Right atrium auricular region (tissue), 2 donors: ENCODE data around the gene DIP2B. TPM values are rescaled to one million over a fixed set of nuclear protein-coding genes. Genes with fewer than 3 reads are reported as not detected.
"Not testable (repeated sequence)": the region's sequence is repeated elsewhere in the genome, so short reads cannot be mapped to it uniquely, and the experiment has no call there.

Experiments
- DNase-seq: peaks from one replicate; pipeline ENCODE4 v3.0.0-alpha.2; 2019; ENCODE audit warnings: low spot score
- H3K27ac ChIP-seq, 2 donors: fragments of 200-600 bp; sonication (generic); 1 replicate in 1 of 2; 2 replicates in 1 of 2; pipeline ENCODE4 v1.5.1; 2016 to 2019
- H3K27me3 ChIP-seq, 2 donors: fragments of 200-600 bp; sonication (generic); one replicate each; pipeline versions ENCODE4 v1.5.1 to v1.6.0; 2017 to 2019
- H3K36me3 ChIP-seq: fragments of 200-600 bp; sonication (generic); one replicate; pipeline ENCODE4 v1.5.1; 2016
- H3K4me1 ChIP-seq, 2 donors: fragments of 200-600 bp; sonication (generic); one replicate each; pipeline versions ENCODE4 v1.5.1 to v1.6.0; 2017 to 2019
- H3K4me3 ChIP-seq, 2 donors: fragments of 200-600 bp; sonication (generic); 1 replicate in 1 of 2; 2 replicates in 1 of 2; pipeline ENCODE4 v1.5.1; 2017 to 2019; ENCODE audit warnings: mild to moderate bottlenecking in 1 of 2, moderate library complexity in 1 of 2
- H3K9me3 ChIP-seq, 2 donors: fragments of 200-600 bp; sonication (generic); one replicate each; pipeline ENCODE4 v1.5.1; 2019
- total RNA-seq, 2 donors: library from RNA; depleted of rRNA; stranded (reverse); fragments of >200 nt; gene quantifications; one replicate each; pipeline ENCODE4 v1.1.0, GENCODE V29; 2016
- TF ChIP-seq, protein P1 (sequence below), 2 donors: fragments of 200-600 bp; sonication (generic); IDR thresholded peaks; one replicate each; pipeline ENCODE4 v1.5.1; 2019; ENCODE audit warnings: antibody characterized with exemption in 2 of 2

The DIP2B gene
- total RNA-seq, 2 donors from 2014 or later = 11.6 to 15.2 TPM

- Histone ChIP-seq H3K27me3 (no peaks in the 10 kb centered on the region), H3K36me3 (no peaks in the 10 kb centered on the region), H3K9me3 (no peaks in the 10 kb centered on the region), H3K4me3 (no peak overlapping the region), H3K27ac (no peak overlapping the region), H3K4me1 (no peaks in the 10 kb centered on the region)
- TF ChIP-seq, protein P1, sequence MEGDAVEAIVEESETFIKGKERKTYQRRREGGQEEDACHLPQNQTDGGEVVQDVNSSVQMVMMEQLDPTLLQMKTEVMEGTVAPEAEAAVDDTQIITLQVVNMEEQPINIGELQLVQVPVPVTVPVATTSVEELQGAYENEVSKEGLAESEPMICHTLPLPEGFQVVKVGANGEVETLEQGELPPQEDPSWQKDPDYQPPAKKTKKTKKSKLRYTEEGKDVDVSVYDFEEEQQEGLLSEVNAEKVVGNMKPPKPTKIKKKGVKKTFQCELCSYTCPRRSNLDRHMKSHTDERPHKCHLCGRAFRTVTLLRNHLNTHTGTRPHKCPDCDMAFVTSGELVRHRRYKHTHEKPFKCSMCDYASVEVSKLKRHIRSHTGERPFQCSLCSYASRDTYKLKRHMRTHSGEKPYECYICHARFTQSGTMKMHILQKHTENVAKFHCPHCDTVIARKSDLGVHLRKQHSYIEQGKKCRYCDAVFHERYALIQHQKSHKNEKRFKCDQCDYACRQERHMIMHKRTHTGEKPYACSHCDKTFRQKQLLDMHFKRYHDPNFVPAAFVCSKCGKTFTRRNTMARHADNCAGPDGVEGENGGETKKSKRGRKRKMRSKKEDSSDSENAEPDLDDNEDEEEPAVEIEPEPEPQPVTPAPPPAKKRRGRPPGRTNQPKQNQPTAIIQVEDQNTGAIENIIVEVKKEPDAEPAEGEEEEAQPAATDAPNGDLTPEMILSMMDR (IDR thresholded peaks at IDR 0.05) = no peak
- DNase-seq = no peak
Observed at GRCh38 chr12:50482571-50482970, 22.2 kb upstream of the DIP2B start.

- no peaks in the 10 kb centered on the region for H3K9me3 ChIP-seq
- no peak overlapping the region for H3K4me3 ChIP-seq
- no peak overlapping the region for H3K27ac ChIP-seq
- TF ChIP-seq, protein P1 (IDR thresholded peaks at IDR 0.05) = no peak
- H3K4me1 ChIP-seq = no peaks in the 10 kb centered on the region
- no peak for DNase-seq
- no peaks in the 10 kb centered on the region for H3K27me3 ChIP-seq
- H3K36me3 ChIP-seq = no peaks in the 10 kb centered on the region
Observed at GRCh38 chr12:50483488-50483887, 21.3 kb upstream of the DIP2B start.

DNA sequence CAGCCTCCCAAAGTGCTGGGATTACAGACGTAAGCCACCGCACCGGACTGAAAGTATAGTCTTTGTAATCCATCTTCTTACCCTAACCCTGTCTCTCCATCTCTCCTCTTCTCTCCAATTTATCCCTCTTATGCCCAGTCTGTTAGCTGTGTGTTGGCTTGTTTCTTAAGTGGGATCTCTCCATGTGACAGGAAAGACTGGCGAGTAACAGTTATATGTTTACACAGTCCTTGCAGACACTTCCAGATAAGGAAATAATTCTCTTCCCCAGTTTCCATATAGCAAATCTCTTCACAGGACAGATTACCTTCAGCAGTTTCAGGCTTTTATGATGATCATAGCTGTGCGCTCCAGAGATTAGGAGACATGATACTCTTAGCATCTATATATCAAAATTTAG is 16.0 kb upstream of the DIP2B start:
- TF ChIP-seq, protein P1 (IDR thresholded peaks at IDR 0.05) = no peak
- Histone ChIP-seq H3K36me3 (no peaks in the 10 kb centered on the region), H3K27me3 (no peaks in the 10 kb centered on the region), H3K4me3 (no peak overlapping the region), H3K4me1 (no peaks in the 10 kb centered on the region), H3K27ac (no peak overlapping the region), H3K9me3 (peaks cover 0 to 14% of the 10 kb centered on the region in 2 donors)
- DNase-seq = no peak

DNA sequence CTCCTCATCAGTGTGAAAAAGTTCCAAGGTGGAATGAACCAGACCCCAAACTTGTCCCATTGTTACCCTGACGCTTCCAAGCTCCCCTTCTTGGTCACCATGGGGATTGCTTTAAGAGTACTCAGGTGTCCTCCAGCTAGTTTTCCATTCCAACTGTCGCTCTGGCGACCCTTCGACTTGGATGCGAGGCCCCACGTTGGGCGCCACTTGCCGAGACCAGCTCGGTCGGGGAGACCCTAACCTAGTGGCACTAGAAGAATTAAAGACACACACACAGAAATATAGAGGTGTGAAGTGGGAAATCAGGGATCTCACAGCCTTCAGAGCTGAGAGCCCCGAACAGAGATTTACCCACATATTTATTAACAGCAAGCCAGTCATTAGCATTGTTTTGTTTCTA is 6.7 kb upstream of the DIP2B start:
- H3K27me3 ChIP-seq, H3K27ac ChIP-seq, H3K36me3 ChIP-seq, H3K4me1 ChIP-seq, DNase-seq, H3K4me3 ChIP-seq: not testable (repeated sequence)
- peaks cover 8 to 41% of the 10 kb centered on the region in 2 donors for H3K9me3 ChIP-seq

- DNase-seq = no peak
- peaks cover 0 to 57% of the 10 kb centered on the region in 2 donors for H3K4me1 ChIP-seq
- peak overlapping the region; percentile 84 to 90 for H3K4me3 ChIP-seq
- H3K27ac ChIP-seq = peak overlapping the region; percentile 98 to 99
- H3K9me3 ChIP-seq = no peaks in the 10 kb centered on the region
- no peaks in the 10 kb centered on the region for H3K27me3 ChIP-seq
- no peaks in the 10 kb centered on the region for H3K36me3 ChIP-seq
- TF ChIP-seq, protein P1 (IDR thresholded peaks at IDR 0.05) = no peak
Observed at GRCh38 chr12:50505675-50506530, 1.1 kb downstream of the DIP2B start.

DNA sequence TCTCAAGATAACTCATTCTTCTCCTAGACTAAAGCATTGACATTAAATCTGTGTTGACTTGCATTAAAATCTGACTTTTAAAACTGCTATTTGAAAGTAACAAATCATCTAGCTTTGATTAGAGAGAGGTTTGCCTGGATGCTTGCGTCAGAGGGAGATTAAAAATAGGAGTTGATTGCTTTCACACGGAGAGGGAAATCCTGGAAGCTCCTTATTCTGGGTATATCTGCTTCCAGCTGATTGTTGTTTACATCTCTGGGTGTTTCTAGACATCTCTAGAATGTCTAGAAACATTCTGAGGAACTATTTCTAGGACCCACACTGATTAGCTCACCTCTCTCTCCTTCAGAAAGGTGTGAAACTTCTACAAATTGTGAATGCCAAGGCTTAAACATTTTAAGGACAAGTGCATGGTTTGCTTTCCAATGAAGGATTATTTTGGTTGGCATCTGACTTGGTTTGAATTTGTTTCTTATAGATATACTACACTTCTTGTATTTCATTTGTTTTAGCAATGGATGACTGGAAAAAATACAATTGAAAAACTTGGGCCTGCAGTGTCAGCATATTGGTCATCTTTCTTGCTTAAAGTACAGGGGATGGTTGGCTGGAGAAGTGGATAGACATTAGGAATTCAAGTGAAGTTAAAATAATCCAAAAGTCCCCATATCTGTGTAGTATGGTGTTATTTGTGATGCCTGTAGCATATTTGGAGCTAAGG is 2.1 kb downstream of the DIP2B start:
- peak overlapping the region; percentile 98 to 99 for H3K27ac ChIP-seq
- H3K36me3 ChIP-seq = no peaks in the 10 kb centered on the region
- no peaks in the 10 kb centered on the region for H3K9me3 ChIP-seq
- TF ChIP-seq, protein P1 (IDR thresholded peaks at IDR 0.05) = no peak
- no peaks in the 10 kb centered on the region for H3K27me3 ChIP-seq
- H3K4me3 ChIP-seq = peak overlapping the region; percentile 84 to 90
- peaks cover 0 to 57% of the 10 kb centered on the region in 2 donors for H3K4me1 ChIP-seq
- DNase-seq = no peak
